BJ (cell line): Measurements from ENCODE around the gene FRG1. TPM values are rescaled to one million over a fixed set of nuclear protein-coding genes. Genes with fewer than 3 reads are reported as not detected.
"Not testable (repeated sequence)": the region's sequence is repeated elsewhere in the genome, so short reads cannot be mapped to it uniquely, and the experiment has no call there.

Source experiments
- CTCF ChIA-PET: fragments of 350-600 bp; formaldehyde crosslinking; extraction: SDS; loops from one replicate; lab custom pipeline; 2021; ENCODE audit warnings: antibody characterized with exemption, inconsistent platforms; lab: Yijun Ruan, JAX
- POLR2A ChIA-PET: fragments of 300-600 bp; sonication (Branson Sonifier 250); formaldehyde crosslinking; extraction: SDS; loops from one replicate; lab custom pipeline; 2021; ENCODE audit warnings: antibody characterized with exemption; lab: Charles Lee
- DNase-seq: peaks from one replicate; pipeline ENCODE4 v3.0.0-alpha.2; 2011; ENCODE audit warnings: low read depth
- H3K27me3 ChIP-seq: 2 replicates; pipeline ENCODE4 v1.6.0; 2011; ENCODE audit warnings: low read length; ENCODE audit not compliant: control insufficient read depth, insufficient read depth
- H3K36me3 ChIP-seq: 2 replicates; pipeline ENCODE4 v1.5.1; 2011; ENCODE audit warnings: low read length; ENCODE audit not compliant: control insufficient read depth, insufficient read depth
- H3K4me3 ChIP-seq: 2 replicates; pipeline ENCODE4 v1.5.1; 2011; ENCODE audit warnings: low read depth, mild to moderate bottlenecking, control low read depth, low read length
- CTCF ChIP-seq: IDR thresholded peaks from 2 replicates; pipeline ENCODE4 v1.5.1; 2011; ENCODE audit warnings: low read depth, mild to moderate bottlenecking, control low read depth, inconsistent platforms, low read length, moderate library complexity; ENCODE audit not compliant: insufficient read depth
- polyA plus RNA-seq: library from polyadenylated mRNA; depleted of rRNA; stranded (reverse); fragments of >200 nt; gene quantifications from 2 replicates; pipeline ENCODE4 v1.2.3, GENCODE V29; 2011

FRG1 gene
- polyA plus RNA-seq, 1 experiment, result 7.0 TPM

GRCh38 chr4:189973646-189974045 lies 33.0 kb downstream of the FRG1 start:
- H3K36me3 ChIP-seq, result no peaks in the 10 kb centered on the region
- TF ChIP-seq CTCF, result no peak
- DNase-seq, result no peak
- POLR2A ChIA-PET, result no interaction called here
- CTCF ChIA-PET, result no interaction called here
- H3K27me3 ChIP-seq, result no peaks in the 10 kb centered on the region
- H3K4me3 ChIP-seq, result no peak overlapping the region

GRCh38 chr4:189974056-189974455 lies 33.4 kb downstream of the FRG1 start:
- H3K27me3 ChIP-seq, result no peaks in the 10 kb centered on the region
- ChIA-PET POLR2A (no interaction called here), CTCF (no interaction called here)
- DNase-seq, result no peak
- peak; percentile 19; the same call in 1 of the 2 replicates for TF ChIP-seq CTCF
- no peak overlapping the region for H3K4me3 ChIP-seq
- no peaks in the 10 kb centered on the region for H3K36me3 ChIP-seq

- CTCF ChIA-PET, result no interaction called here
- no peaks in the 10 kb centered on the region for H3K36me3 ChIP-seq
- no peak for DNase-seq
These were observed 38.8 kb downstream of the FRG1 start for GRCh38 chr4:189979196-189980047.

DNA sequence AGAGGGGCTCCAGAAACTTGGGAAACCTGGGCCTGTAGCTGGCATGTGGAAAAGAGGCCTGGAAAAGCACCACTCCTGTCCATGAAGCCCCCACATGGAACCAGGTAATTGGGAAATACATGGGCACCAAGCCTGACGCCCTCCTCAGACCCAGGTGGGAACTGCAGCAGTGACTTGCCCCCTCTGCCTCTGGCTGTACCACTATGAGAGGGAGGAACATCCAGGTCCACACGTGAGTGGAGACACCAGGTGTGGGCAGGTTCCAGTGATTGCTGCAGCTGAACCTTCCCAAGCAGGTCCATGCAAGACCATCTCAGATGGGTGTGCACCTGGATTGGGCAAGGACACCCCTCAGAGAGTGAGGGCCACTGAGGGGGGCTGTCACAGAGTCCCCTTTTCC lies 39.6 kb downstream of the FRG1 start:
- H3K27me3 ChIP-seq, H3K36me3 ChIP-seq, DNase-seq, POLR2A ChIA-PET, CTCF ChIA-PET, H3K4me3 ChIP-seq: not testable (repeated sequence)

More at GRCh38 chr4:189979196-189980047, 38.8 kb downstream of the FRG1 start:
- no peaks in the 10 kb centered on the region for H3K27me3 ChIP-seq
- no peak overlapping the region for H3K4me3 ChIP-seq
- TF ChIP-seq CTCF, result no peak
- POLR2A ChIA-PET, result no interaction called here

DNA sequence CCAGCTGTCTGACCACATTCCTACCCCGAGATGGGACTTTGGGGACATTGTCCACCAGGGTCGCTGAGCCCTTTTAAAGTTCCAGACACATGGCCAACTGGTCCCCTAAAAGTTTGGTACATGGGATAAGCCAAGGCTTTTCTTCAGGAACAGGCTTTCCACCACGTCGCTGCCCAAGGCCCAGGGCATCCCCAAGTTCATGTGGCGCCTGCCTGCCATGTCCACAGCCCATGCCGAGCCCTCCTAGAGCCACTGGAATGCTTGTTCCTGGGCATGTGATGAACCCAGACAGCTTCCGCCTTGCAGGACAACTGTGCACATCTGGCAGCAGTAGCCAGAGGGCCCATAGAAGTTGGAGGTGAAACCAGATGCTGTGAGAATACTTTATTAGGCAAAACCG lies 41.3 kb downstream of the FRG1 start:
- ChIA-PET POLR2A (no interaction called here), CTCF (no interaction called here)
- no peak for TF ChIP-seq CTCF
- DNase-seq, result no peak
- H3K27me3 ChIP-seq, result no peaks in the 10 kb centered on the region
- H3K36me3 ChIP-seq, result no peaks in the 10 kb centered on the region
- no peak overlapping the region for H3K4me3 ChIP-seq

GRCh38 chr4:189983916-189984526 lies 43.3 kb downstream of the FRG1 start:
- CTCF ChIA-PET, POLR2A ChIA-PET, H3K4me3 ChIP-seq: not testable (repeated sequence)

GRCh38 chr4:189984661-189985060 lies 44.0 kb downstream of the FRG1 start:
- CTCF ChIA-PET, POLR2A ChIA-PET: not testable (repeated sequence)

More at GRCh38 chr4:189983916-189984526, 43.3 kb downstream of the FRG1 start:
- H3K27me3 ChIP-seq, DNase-seq, H3K36me3 ChIP-seq: not testable (repeated sequence)

GRCh38 chr4:189985651-189986243 lies 45.1 kb downstream of the FRG1 start:
- DNase-seq, H3K36me3 ChIP-seq, CTCF ChIA-PET, POLR2A ChIA-PET, H3K27me3 ChIP-seq, H3K4me3 ChIP-seq: not testable (repeated sequence)

More at GRCh38 chr4:189984661-189985060, 44.0 kb downstream of the FRG1 start:
- H3K4me3 ChIP-seq, H3K27me3 ChIP-seq, H3K36me3 ChIP-seq, DNase-seq: not testable (repeated sequence)
